GM12873 (cell line): ENCODE measurements around the gene YRDC.

Source experiments
- TF ChIP-seq, protein P1 (sequence below): IDR thresholded peaks from 2 replicates; pipeline ENCODE4 v1.5.1; 2012; ENCODE audit warnings: low read depth, mild to moderate bottlenecking, moderate library complexity, low read length, control low read depth; ENCODE audit not compliant: insufficient read depth; ENCODE audit errors: missing control alignments

Gene YRDC

DNA sequence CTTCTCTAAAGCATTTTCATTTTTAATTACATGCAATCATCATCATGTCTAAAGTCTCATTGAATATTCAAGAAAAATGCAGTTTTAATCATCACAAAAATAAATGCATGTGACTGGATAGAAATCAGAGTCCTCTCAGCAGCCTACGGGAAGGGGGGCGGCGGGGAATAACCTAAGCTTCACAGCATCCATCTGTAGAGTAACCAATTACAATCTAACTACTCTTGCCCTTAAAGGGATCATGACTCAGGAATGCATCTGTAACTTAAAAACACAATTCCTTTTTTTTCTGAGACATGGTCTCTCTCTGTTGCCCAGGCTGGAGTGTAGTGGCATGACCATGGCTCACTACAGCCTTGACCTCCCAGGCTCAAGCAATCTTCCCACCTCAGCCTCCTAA is 28.8 kb upstream of the YRDC start:
- TF ChIP-seq, protein P1, sequence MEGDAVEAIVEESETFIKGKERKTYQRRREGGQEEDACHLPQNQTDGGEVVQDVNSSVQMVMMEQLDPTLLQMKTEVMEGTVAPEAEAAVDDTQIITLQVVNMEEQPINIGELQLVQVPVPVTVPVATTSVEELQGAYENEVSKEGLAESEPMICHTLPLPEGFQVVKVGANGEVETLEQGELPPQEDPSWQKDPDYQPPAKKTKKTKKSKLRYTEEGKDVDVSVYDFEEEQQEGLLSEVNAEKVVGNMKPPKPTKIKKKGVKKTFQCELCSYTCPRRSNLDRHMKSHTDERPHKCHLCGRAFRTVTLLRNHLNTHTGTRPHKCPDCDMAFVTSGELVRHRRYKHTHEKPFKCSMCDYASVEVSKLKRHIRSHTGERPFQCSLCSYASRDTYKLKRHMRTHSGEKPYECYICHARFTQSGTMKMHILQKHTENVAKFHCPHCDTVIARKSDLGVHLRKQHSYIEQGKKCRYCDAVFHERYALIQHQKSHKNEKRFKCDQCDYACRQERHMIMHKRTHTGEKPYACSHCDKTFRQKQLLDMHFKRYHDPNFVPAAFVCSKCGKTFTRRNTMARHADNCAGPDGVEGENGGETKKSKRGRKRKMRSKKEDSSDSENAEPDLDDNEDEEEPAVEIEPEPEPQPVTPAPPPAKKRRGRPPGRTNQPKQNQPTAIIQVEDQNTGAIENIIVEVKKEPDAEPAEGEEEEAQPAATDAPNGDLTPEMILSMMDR: no peak

DNA sequence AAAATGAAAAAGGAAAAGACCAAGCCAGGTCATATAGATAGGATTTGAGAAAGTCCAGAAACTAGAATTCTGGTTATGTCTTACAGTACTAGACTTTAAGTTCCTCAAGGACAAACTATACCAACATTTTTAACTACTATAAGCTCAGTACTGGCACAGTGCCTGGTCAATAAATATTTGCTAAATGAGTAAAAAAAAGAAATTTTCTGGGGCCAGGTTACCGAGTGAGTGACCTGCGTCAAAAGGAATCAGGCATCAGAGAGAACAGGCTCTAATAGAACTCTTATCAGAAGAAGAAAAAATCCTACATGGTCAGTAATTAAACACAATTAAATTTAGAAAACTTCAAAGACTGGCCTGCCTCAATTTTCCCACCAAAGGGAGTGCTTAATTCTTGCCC is 23.8 kb upstream of the YRDC start:
- TF ChIP-seq, protein P1: no peak

DNA sequence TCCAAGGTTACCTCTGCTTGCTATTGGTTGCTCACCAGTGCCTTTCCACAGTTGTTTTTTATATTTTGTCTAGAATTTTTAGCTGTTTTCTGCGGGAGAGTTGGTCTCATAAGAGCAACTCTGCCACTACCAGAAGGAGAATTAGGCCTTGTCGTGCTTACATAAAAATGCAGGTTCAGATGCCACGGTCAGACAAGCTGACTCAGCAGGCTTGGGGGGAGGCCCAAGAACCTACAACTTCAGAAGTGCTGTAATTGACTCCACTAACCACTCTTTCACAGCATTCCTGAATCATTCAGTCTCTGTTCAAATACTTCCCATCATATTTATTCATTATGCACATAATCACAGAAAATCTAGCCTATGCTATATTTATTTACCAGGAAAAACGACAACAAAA is 23.1 kb upstream of the YRDC start:
- TF ChIP-seq, protein P1: no peak

DNA sequence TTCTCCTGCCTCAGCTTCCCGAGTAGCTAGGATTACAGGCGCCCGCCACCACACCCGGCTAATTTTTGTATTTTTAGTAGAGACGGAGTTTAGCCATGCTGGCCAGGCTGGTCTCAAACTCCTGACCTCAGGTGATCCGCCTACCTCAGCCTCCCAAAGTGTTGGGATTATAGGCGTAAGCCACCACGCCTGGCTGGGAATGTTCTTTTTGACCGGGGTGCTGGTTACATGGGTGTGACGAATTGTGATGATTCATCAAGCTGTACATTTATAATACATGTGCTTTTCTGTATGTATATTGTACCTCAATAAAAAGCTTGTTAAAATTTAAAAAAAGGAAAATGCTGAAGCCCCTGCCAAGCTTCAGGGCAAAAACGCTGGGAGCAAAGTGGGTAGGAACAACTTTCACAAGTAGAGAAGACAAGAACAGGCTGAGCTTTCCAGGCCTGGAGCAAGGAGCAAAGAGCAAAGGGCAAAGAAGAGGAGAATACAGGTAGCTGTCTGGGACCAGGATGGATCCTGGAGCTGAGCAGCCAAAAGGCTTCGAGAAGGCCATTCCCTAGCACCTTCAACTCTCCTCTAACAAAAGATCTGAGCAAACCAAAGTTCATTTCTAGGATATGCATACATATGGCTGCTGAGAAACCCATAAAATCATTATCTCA is 20.5 kb upstream of the YRDC start:
- TF ChIP-seq, protein P1: no peak

DNA sequence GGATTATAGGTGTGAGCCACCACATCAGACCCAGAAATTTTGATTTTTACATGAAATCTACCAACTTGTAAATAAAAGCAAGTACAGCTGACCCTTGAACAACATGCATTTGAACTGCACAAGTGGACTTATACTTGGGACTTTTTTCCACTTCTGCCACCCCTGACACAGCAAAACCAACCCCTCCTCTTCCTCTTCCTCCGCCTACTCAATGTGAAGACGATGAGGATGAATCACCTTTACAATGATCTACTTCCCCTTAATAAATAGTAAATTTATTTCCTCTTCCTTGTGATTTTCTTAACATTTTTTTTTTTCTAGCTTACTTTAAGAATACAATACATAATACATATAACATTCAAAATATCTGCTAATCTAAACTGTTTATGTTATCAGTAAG is 17.5 kb upstream of the YRDC start:
- TF ChIP-seq, protein P1: no peak

DNA sequence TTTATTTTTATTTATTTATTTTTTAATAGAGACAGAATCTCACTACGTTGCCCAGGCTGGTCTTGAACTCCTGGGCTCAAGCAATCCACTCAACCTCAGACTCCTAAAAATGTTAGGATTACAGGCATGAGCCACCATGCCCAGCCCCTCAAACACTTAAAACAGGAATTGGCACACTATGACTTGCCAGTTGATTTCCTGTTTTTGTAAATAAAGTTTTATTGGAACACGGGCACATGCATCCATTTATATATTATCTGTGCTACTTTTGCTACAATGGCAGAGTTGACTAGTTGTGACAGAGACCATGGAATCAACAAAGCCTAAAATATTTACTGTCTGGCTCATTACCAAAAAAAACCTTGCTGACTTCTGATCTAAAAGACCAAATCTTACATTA is 16.0 kb upstream of the YRDC start:
- TF ChIP-seq, protein P1: no peak

DNA sequence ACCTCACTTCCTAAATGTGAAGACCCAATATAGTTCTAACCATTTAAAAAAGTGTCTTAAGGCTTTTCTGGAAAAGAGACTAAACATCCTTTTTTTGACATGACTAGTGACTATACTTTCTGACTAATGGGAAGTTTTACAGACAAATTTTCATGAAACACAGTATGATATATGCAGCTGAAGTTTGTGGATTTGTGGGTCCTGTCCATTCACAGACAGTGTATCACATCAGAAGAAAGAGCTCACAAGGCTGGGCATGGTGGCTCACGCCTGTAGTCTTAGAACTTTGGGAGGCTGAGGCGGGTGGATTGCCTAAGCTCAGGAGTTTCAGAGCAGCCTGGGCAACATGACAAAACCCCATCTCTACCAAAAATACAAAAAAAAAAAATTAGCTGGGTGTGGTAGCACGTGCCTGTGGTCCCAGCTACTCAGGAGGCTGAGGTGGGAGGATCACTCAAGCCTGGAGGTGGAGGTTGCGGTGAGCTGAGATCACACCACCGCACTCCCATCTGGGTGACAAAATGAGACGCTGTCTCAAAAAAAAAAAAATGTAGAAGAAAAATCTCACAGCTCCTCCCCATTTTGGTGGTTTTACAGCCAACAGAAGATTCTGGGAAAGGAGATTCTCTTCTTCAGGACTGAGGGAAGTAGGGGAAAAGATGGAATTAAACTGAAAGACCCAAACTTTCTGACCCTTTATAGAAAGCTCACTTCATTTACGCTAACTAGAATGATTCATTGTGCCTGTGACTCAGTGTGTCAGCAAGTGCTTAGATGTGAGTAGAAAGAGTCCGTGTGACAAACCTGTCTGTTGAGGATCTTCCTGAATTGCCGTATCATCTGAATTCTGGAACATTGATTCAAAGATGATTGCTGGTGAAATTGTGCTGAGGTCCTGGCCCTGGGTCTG is 15.2 kb upstream of the YRDC start:
- TF ChIP-seq, protein P1: no peak
